H1 (cell line): Measurements from ENCODE around the gene CDCA7.

Experiments used
- CTCF ChIP-seq, 3 experiments: IDR thresholded peaks; 1 replicate in 2 of 3; 2 replicates in 1 of 3; pipeline versions ENCODE4 v1.5.1 to v1.6.1; 2011; ENCODE audit warnings: low read length in 3 of 3, mild to moderate bottlenecking in 3 of 3, inconsistent platforms in 2 of 3, low read depth in 1 of 3, moderate library complexity in 1 of 3; ENCODE audit not compliant: insufficient read depth in 1 of 3; ENCODE audit errors: control extremely low read depth in 1 of 3
- POLR2A ChIP-seq, 2 experiments: IDR thresholded peaks; 1 replicate in 1 of 2; 2 replicates in 1 of 2; pipeline ENCODE4 v1.6.1; 2011; ENCODE audit warnings: low read depth in 2 of 2, low read length in 2 of 2, mild to moderate bottlenecking in 2 of 2; ENCODE audit errors: control extremely low read depth in 1 of 2
- POLR2AphosphoS5 ChIP-seq: IDR thresholded peaks from 2 replicates; pipeline ENCODE4 v1.6.1; 2011; ENCODE audit warnings: low read depth, low read length
- RFX5 ChIP-seq: IDR thresholded peaks from 2 replicates; pipeline ENCODE4 v1.6.1; 2011; ENCODE audit warnings: low read depth, low read length, improper control_type of control experiment, borderline replicate concordance

GRCh38 chr2:173393636-173394035, 39.0 kb downstream of the CDCA7 start:
- TF ChIP-seq POLR2AphosphoS5 (no peak), POLR2A (IDR thresholded peaks at IDR 0.05; ENCODE audit: control extremely low read depth in 1 of 2, low read depth in 2 of 2, low read length in 2 of 2) (no peak), CTCF (IDR thresholded peaks at IDR 0.05; ENCODE audit: control extremely low read depth in 1 of 3, insufficient read depth in 1 of 3, low read depth in 1 of 3, low read length in 3 of 3) (no peak), RFX5 (no peak)
